ENCODE results near the gene SH3BP1. TPM values are rescaled to one million over a fixed set of nuclear protein-coding genes. Genes with fewer than 3 reads are reported as not detected.

SH3BP1 gene
- total and polyA plus RNA-seq, 2 of the 13 experiments (the other 11 are each of a cell fraction or from before 2014, with no cell fraction given) = 8.4 to 18.5 TPM

DNA sequence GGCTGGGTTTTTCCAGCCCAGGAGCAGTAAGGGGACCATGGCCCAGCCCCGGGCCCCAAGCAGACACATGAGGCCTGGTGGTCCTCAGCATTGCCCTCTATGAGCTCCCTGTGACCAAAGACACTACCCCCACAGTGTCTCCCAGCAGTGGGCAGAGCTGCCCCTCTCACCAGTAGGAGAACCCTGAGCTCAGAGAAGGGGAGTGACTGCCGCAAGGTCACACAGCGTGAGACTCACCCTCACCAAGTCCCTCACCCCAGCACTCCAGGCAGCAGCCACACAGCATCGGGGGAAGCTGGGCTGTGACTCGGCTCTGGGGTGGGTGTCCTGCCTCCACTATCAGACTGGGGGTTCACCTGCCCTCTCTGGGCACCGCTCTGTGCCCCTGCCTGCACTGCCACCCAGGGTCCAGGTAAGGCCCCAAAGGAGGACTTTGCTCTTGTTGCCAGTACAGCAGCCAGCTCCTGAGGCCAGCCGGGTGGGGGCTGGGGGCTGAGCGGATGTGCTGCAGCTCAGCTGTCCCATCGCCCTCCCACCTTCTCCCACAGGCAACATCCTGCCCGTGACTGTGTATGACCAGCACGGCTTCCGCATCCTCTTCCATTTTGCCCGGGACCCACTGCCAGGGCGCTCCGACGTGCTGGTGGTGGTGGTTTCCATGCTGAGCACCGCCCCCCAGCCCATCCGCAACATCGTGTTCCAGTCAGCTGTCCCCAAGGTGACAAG is 7.9 kb upstream of the SH3BP1 start (continued):
- TF ChIP-seq PHF5A (CRISPR knock-in tag; IDR thresholded peaks at IDR 0.05; ENCODE audit: low read depth, unreplicated experiment) = peak; percentile 14
- no peak for TF ChIP-seq ATF6 (CRISPR knock-in tag; conservative IDR thresholded peaks at IDR 0.05)
- TF ChIP-seq ZBTB38 (CRISPR knock-in tag; IDR thresholded peaks at IDR 0.05) = peak; percentile 99
- TF ChIP-seq CCDC6 (CRISPR knock-in tag; IDR thresholded peaks at IDR 0.05) = no peak
- no peak for TF ChIP-seq CHD2 (IDR thresholded peaks at IDR 0.05; ENCODE audit: low read depth, low read length)
- TF ChIP-seq TBX2 (CRISPR knock-in tag; IDR thresholded peaks at IDR 0.05; ENCODE audit: borderline replicate concordance) = peak; percentile 60; the same call in 1 of the 2 replicates
- TF ChIP-seq ZNF350 (CRISPR knock-in tag; IDR thresholded peaks at IDR 0.05; ENCODE audit: borderline replicate concordance, low read depth) = 0 out of 2 replicates have a peak, but pooled peaks have one; percentile 57
- TF ChIP-seq ZNF557 (CRISPR knock-in tag; IDR thresholded peaks at IDR 0.05) = no peak
- peak; percentile 87 for TF ChIP-seq AGO1 (IDR thresholded peaks at IDR 0.05; ENCODE audit: low read depth, low read length, poor library complexity, severe bottlenecking)
- peak; percentile 81 for TF ChIP-seq HNF4G (IDR thresholded peaks at IDR 0.05; ENCODE audit: borderline replicate concordance, low read depth, low read length)
- peak; percentile 88; the same call in 1 of the 2 replicates for TF ChIP-seq HNF4G (CRISPR knock-in tag; IDR thresholded peaks at IDR 0.05; ENCODE audit: borderline replicate concordance, low read depth)
- TF ChIP-seq, protein P1, sequence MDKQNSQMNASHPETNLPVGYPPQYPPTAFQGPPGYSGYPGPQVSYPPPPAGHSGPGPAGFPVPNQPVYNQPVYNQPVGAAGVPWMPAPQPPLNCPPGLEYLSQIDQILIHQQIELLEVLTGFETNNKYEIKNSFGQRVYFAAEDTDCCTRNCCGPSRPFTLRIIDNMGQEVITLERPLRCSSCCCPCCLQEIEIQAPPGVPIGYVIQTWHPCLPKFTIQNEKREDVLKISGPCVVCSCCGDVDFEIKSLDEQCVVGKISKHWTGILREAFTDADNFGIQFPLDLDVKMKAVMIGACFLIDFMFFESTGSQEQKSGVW (CRISPR knock-in tag; IDR thresholded peaks at IDR 0.05; ENCODE audit: borderline replicate concordance) = no peak
- no peak for TF ChIP-seq ZC3H4 (CRISPR knock-in tag; IDR thresholded peaks at IDR 0.05; ENCODE audit: borderline replicate concordance)
- peak; percentile 32; the same call in 1 of the 2 replicates for TF ChIP-seq PCBP1 (IDR thresholded peaks at IDR 0.05; ENCODE audit: borderline replicate concordance, low read depth, low read length)
- no peak for TF ChIP-seq MAFG (CRISPR knock-in tag; IDR thresholded peaks at IDR 0.05)
- TF ChIP-seq ZNF501 (CRISPR knock-in tag; IDR thresholded peaks at IDR 0.05) = no peak
- TF ChIP-seq ZNF7 (CRISPR knock-in tag; IDR thresholded peaks at IDR 0.05) = no peak
- TF ChIP-seq ZNF343 (CRISPR knock-in tag; IDR thresholded peaks at IDR 0.05) = peak; percentile 56; the same call in 1 of the 2 replicates
- TF ChIP-seq TEAD3 (CRISPR knock-in tag; optimal IDR thresholded peaks at IDR 0.05; ENCODE audit: borderline replicate concordance) = peak; percentile 4
- peak; percentile 100 for TF ChIP-seq ZNF768 (CRISPR knock-in tag; IDR thresholded peaks at IDR 0.05)
- peak; percentile 28; the same call in 1 of the 2 replicates for TF ChIP-seq DMAP1 (CRISPR knock-in tag; IDR thresholded peaks at IDR 0.05)
- peak; percentile 2; the same call in 1 of the 2 replicates for TF ChIP-seq KDM3A (CRISPR knock-in tag; IDR thresholded peaks at IDR 0.05; ENCODE audit: low read depth)
- 0 out of 2 replicates have a peak, but pooled peaks have one; percentile 49 for TF ChIP-seq HOXD1 (CRISPR knock-in tag; IDR thresholded peaks at IDR 0.05)
- 0 out of 2 replicates have a peak, but pooled peaks have one; percentile 42 for TF ChIP-seq KMT2A (CRISPR knock-in tag; IDR thresholded peaks at IDR 0.05)
- no peak for TF ChIP-seq ZBTB8A (CRISPR knock-in tag; IDR thresholded peaks at IDR 0.05; ENCODE audit: borderline replicate concordance, low read depth)
- peak; percentile 82 for TF ChIP-seq ZEB1 (IDR thresholded peaks at IDR 0.05; ENCODE audit: insufficient replicate concordance, low read depth)

All from HepG2 (cell line).